H1 (cell line): ENCODE results near the gene PIGU. TPM values are rescaled to one million over a fixed set of nuclear protein-coding genes. Genes with fewer than 3 reads are reported as not detected.

ENCODE experiments used
- CTCF ChIA-PET: fragments of 300-600 bp; sonication (Branson Sonifier 250); formaldehyde crosslinking; loops from one replicate; lab custom pipeline; 2021; ENCODE audit not compliant: partially characterized antibody; lab: Charles Lee
- POLR2A ChIA-PET: fragments of 300-600 bp; sonication (Branson Sonifier 250); formaldehyde crosslinking; loops from one replicate; lab custom pipeline; 2021; ENCODE audit warnings: inconsistent platforms; ENCODE audit not compliant: partially characterized antibody; lab: Charles Lee
- DNase-seq, 2 experiments: peaks; one replicate each; pipeline versions ENCODE4 v3.0.0 to v3.0.0-alpha.2; 2010 to 2022; ENCODE audit warnings: low spot score in 2 of 2, low read depth in 1 of 2, mixed read lengths in 1 of 2
- FAIRE-seq: peaks from 2 replicates; lab custom pipeline; 2011; peaks lifted over from hg19 to GRCh38; lab: Jason Lieb, UNC
- H2AFZ ChIP-seq: 2 replicates; pipeline ENCODE4 v1.8.1; 2012; ENCODE audit warnings: low read length, inconsistent platforms
- H2AK5ac ChIP-seq: 2 replicates; pipeline ENCODE4 v1.6.1; 2013; ENCODE audit warnings: low read depth, low read length
- H2BK120ac ChIP-seq: replicated peaks from 2 replicates; pipeline ENCODE3; 2013; ENCODE audit warnings: low read depth, low read length, inconsistent platforms
- H2BK12ac ChIP-seq: 2 replicates; pipeline ENCODE4 v1.6.1; 2013; ENCODE audit warnings: low read depth, low read length
- H2BK15ac ChIP-seq: 2 replicates; pipeline ENCODE4 v1.6.1; 2013; ENCODE audit warnings: low read length
- H2BK20ac ChIP-seq: 2 replicates; pipeline ENCODE4 v1.6.1; 2013; ENCODE audit warnings: low read length
- H2BK5ac ChIP-seq: 2 replicates; pipeline ENCODE4 v1.6.1; 2013; ENCODE audit warnings: low read depth, low read length
- H3K14ac ChIP-seq: 2 replicates; pipeline ENCODE4 v1.6.1; 2013; ENCODE audit warnings: inconsistent platforms; ENCODE audit not compliant: insufficient read length
- H3K18ac ChIP-seq: 2 replicates; pipeline ENCODE4 v1.6.1; 2013; ENCODE audit warnings: low read length; ENCODE audit errors: extremely low read depth
- H3K23ac ChIP-seq: 2 replicates; pipeline ENCODE4 v1.6.1; 2013; ENCODE audit warnings: inconsistent platforms; ENCODE audit not compliant: insufficient read length
- H3K23me2 ChIP-seq: 2 replicates; pipeline ENCODE4 v1.6.1; 2013; ENCODE audit warnings: low read depth, low read length
- H3K27ac ChIP-seq: 2 replicates; pipeline ENCODE4 v1.6.1; 2011; ENCODE audit warnings: low read depth, low read length, inconsistent platforms
- H3K27me3 ChIP-seq, 4 experiments: replicated peaks in 1 of 4; 1 replicate in 1 of 4; 2 replicates in 3 of 4; pipeline versions ENCODE4 v1.6.1 to v1.8.1; 2011 to 2013; ENCODE audit warnings: low read length in 3 of 4, mild to moderate bottlenecking in 3 of 4, inconsistent platforms in 2 of 4, mixed read lengths in 2 of 4, moderate library complexity in 1 of 4; ENCODE audit not compliant: control insufficient read depth in 3 of 4, insufficient read depth in 3 of 4; ENCODE audit errors: extremely low read depth in 1 of 4
- H3K36me3 ChIP-seq, 4 experiments: 2 replicates each; pipeline versions ENCODE4 v1.6.1 to v1.8.1; 2011 to 2013; ENCODE audit warnings: mild to moderate bottlenecking in 4 of 4, low read length in 3 of 4, moderate library complexity in 2 of 4, control low read depth in 1 of 4, inconsistent platforms in 1 of 4; ENCODE audit not compliant: insufficient read depth in 4 of 4, control insufficient read depth in 2 of 4
- H3K4ac ChIP-seq: replicated peaks from 2 replicates; pipeline ENCODE3; 2013; ENCODE audit warnings: low read length, low read depth, mixed read lengths, inconsistent platforms; ENCODE audit not compliant: insufficient read length
- H3K4me1 ChIP-seq, 4 experiments: replicated peaks in 1 of 4; 1 replicate in 1 of 4; 2 replicates in 3 of 4; pipeline versions ENCODE4 v1.6.1 to v1.8.1; 2011 to 2013; ENCODE audit warnings: low read length in 3 of 4, inconsistent platforms in 2 of 4, mixed read lengths in 1 of 4; ENCODE audit not compliant: insufficient read depth in 4 of 4, control insufficient read depth in 3 of 4
- H3K4me2 ChIP-seq, 2 experiments: 2 replicates each; pipeline versions ENCODE4 v1.6.1 to v1.8.1; 2011 to 2013; ENCODE audit warnings: low read depth in 2 of 2, low read length in 2 of 2, control low read depth in 1 of 2, inconsistent platforms in 1 of 2, mild to moderate bottlenecking in 1 of 2; ENCODE audit not compliant: insufficient read depth in 1 of 2
- H3K4me3 ChIP-seq, 4 experiments: fragments of 200-600, 300-600 bp in 1 of 4; sonication (generic), shearing (Covaris generic), sonication (Bioruptor Twin) in 1 of 4; 2 replicates each; pipeline versions ENCODE4 v1.5.1 to v1.8.1; 2011 to 2016; ENCODE audit warnings: low read length in 4 of 4, low read depth in 3 of 4, control low read depth in 2 of 4, inconsistent platforms in 2 of 4, mild to moderate bottlenecking in 2 of 4, mixed read lengths in 1 of 4, moderate library complexity in 1 of 4; ENCODE audit not compliant: insufficient read depth in 2 of 4; ENCODE audit errors: extremely low read depth in 1 of 4
- H3K56ac ChIP-seq: replicated peaks from 2 replicates; pipeline ENCODE3; 2013; ENCODE audit warnings: low read depth, mild to moderate bottlenecking, mixed read lengths, low read length, inconsistent platforms; ENCODE audit not compliant: insufficient read length
- H3K79me1 ChIP-seq: 2 replicates; pipeline ENCODE4 v1.6.1; 2013; ENCODE audit warnings: low read depth, low read length, control low read depth
- H3K79me2 ChIP-seq, 2 experiments: 2 replicates each; pipeline versions ENCODE4 v1.6.1 to v1.8.1; 2012 to 2013; ENCODE audit warnings: low read length in 2 of 2, mild to moderate bottlenecking in 2 of 2, inconsistent platforms in 1 of 2; ENCODE audit not compliant: insufficient read depth in 2 of 2, control insufficient read depth in 1 of 2
- H3K9ac ChIP-seq, 4 experiments: replicated peaks in 1 of 4; 1 replicate in 1 of 4; 2 replicates in 3 of 4; pipeline versions ENCODE4 v1.6.1 to v1.8.1; 2011 to 2013; ENCODE audit warnings: low read depth in 3 of 4, low read length in 3 of 4, control low read depth in 2 of 4, mild to moderate bottlenecking in 2 of 4, moderate library complexity in 2 of 4, inconsistent platforms in 1 of 4; ENCODE audit errors: extremely low read depth in 1 of 4
- H3K9me3 ChIP-seq, 2 experiments: 2 replicates each; pipeline versions ENCODE4 v1.6.1 to v1.8.1; 2012 to 2013; ENCODE audit warnings: mild to moderate bottlenecking in 2 of 2, moderate library complexity in 2 of 2, control low read depth in 1 of 2, inconsistent platforms in 1 of 2, low read depth in 1 of 2, low read length in 1 of 2, mixed read lengths in 1 of 2; ENCODE audit not compliant: insufficient read depth in 2 of 2
- H4K20me1 ChIP-seq, 2 experiments: replicated peaks in 1 of 2; 2 replicates each; pipeline versions ENCODE3 to v1.8.1; 2011 to 2013; ENCODE audit warnings: inconsistent platforms in 2 of 2, low read length in 2 of 2, mild to moderate bottlenecking in 1 of 2; ENCODE audit not compliant: insufficient read depth in 2 of 2, control insufficient read depth in 1 of 2
- H4K5ac ChIP-seq: 2 replicates; pipeline ENCODE4 v1.6.1; 2013; ENCODE audit warnings: low read length, low read depth, mixed read lengths, inconsistent platforms; ENCODE audit not compliant: insufficient read length
- H4K8ac ChIP-seq: 2 replicates; pipeline ENCODE4 v1.8.0; 2013; ENCODE audit warnings: mild to moderate bottlenecking, moderate library complexity, low read length, inconsistent platforms; ENCODE audit not compliant: insufficient read depth; ENCODE audit errors: extremely low read depth
- H4K91ac ChIP-seq: replicated peaks from 2 replicates; pipeline ENCODE3; 2013; ENCODE audit warnings: low read length, mixed read lengths, inconsistent platforms; ENCODE audit not compliant: insufficient read length
- ASH2L ChIP-seq: fragments of 200-600, 300-600 bp; sonication (generic); IDR thresholded peaks from one replicate; pipeline ENCODE4 v1.7.1; 2017; ENCODE audit warnings: low read length
- CREB1 ChIP-seq: IDR thresholded peaks from 2 replicates; pipeline ENCODE4 v1.6.1; 2012; ENCODE audit warnings: inconsistent platforms
- CTCF ChIP-seq, 3 experiments: IDR thresholded peaks; 1 replicate in 2 of 3; 2 replicates in 1 of 3; pipeline versions ENCODE4 v1.5.1 to v1.6.1; 2011; ENCODE audit warnings: low read length in 3 of 3, mild to moderate bottlenecking in 3 of 3, inconsistent platforms in 2 of 3, low read depth in 1 of 3, moderate library complexity in 1 of 3; ENCODE audit not compliant: insufficient read depth in 1 of 3; ENCODE audit errors: control extremely low read depth in 1 of 3
- POLR2A ChIP-seq, 2 experiments: IDR thresholded peaks; 1 replicate in 1 of 2; 2 replicates in 1 of 2; pipeline ENCODE4 v1.6.1; 2011; ENCODE audit warnings: low read depth in 2 of 2, low read length in 2 of 2, mild to moderate bottlenecking in 2 of 2; ENCODE audit errors: control extremely low read depth in 1 of 2
- RXRA ChIP-seq: IDR thresholded peaks from 2 replicates; pipeline ENCODE4 v1.6.1; 2011; ENCODE audit warnings: low read depth, mild to moderate bottlenecking, low read length, moderate library complexity; ENCODE audit not compliant: insufficient read depth
- SIN3A ChIP-seq, 2 experiments: IDR thresholded peaks in 1 of 2; conservative IDR thresholded peaks in 1 of 2; 2 replicates each; pipeline ENCODE4 v1.6.1; 2011 to 2012; ENCODE audit warnings: low read length in 2 of 2, improper control_type of control experiment in 1 of 2, low read depth in 1 of 2, mild to moderate bottlenecking in 1 of 2
- SUZ12 ChIP-seq: fragments of 200-600 bp; sonication (generic); IDR thresholded peaks from 2 replicates; pipeline ENCODE4 v1.6.1; 2012; ENCODE audit warnings: mild to moderate bottlenecking, inconsistent platforms, low read length, moderate library complexity, mixed read lengths
- WGBS, 2 experiments: shearing (Covaris generic) in 1 of 2; methylation state at CpG; one replicate each; pipeline versions ENCODE4 v1.1.6 to v1.1.7; 2013 to 2015; ENCODE audit warnings: low lambda C conversion rate in 2 of 2, mixed read lengths in 2 of 2, inconsistent platforms in 1 of 2, low coverage in 1 of 2, missing lambda C conversion rate in 1 of 2; ENCODE audit not compliant: insufficient replicate concordance in 2 of 2, insufficient coverage in 1 of 2, insufficient read length in 1 of 2; ENCODE audit errors: extremely low coverage in 1 of 2, missing lambda C conversion rate in 1 of 2; 5-methylcytosine and 5-hydroxymethylcytosine counted together
- polyA plus RNA-seq, 7 experiments: library from polyadenylated mRNA; depleted of rRNA in 3 of 7; stranded (reverse) in 5 of 7; unstranded in 2 of 7; fragments of >200 nt in 5 of 7; fragments of 200-250 nt in 2 of 7; gene quantifications; 1 replicate in 5 of 7; 2 replicates in 1 of 7; 4 replicates in 1 of 7; pipeline versions ENCODE4 v1.2.1 to v1.2.3, GENCODE V29; 2011 to 2013; ENCODE audit warnings: missing spikeins in 2 of 7, mixed read lengths in 2 of 7
- total RNA-seq: library from RNA; stranded (reverse); fragmentation: NEBNext Ultra II Directional; extraction: Animal tissue kit (Norgen Biotek cat#: 25700); gene quantifications from 2 replicates; pipeline ENCODE4 v1.2.1, GENCODE V29; 2021
- TF ChIP-seq, protein P1 (sequence below): IDR thresholded peaks from 2 replicates; pipeline ENCODE4 v1.6.1; 2012; ENCODE audit warnings: inconsistent platforms

PIGU gene
- total and polyA plus RNA-seq, 2 of the 8 experiments (the other 6 are each of a cell fraction or from before 2014, with no cell fraction given): 28.3 to 117 TPM

DNA sequence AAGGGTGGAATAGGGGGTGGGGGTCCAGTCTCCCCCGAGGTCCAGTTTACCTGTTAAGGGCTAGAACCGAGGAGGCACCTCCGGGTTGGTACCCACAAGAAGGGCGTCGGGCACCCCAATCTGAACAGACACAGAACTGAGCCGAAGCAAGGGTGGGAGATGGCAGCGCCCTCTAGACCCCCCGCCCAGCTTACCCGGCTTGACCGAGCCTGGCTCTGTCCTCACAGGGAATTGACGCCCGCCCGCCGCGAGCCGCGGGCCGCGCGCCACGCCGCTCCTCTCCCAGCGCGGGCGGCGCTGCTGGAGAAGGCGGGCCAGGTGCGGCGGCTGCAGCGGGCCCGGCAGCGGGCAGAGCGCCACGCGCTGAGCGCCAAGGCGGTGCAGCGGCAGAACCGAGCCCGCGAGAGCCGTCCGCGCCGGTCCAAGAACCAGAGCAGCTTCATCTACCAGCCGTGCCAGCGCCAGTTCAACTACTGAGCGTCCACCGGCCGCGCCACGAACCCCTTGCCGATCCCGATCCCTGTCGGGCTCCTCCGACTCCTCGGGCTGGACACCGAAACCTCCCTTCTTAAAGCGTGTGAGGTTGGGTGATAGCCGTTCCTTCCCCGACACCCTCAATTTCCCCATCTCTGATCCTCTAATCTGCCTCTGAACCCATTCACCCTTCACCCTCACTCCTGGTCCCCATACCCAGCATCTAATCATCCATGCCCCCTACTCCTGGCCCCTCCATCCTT, 33.1 kb upstream of the PIGU start:
- Histone ChIP-seq H2BK20ac (no peak overlapping the region), H2BK120ac (no peak overlapping the region), H3K23me2 (peaks cover 12% of the 10 kb centered on the region; the same call in 1 of the 2 replicates), H3K27ac (no peak overlapping the region), H3K36me3 (no peaks in the 10 kb centered on the region), H3K56ac (no peak overlapping the region), H4K20me1 (peaks cover 2 to 8% of the 10 kb centered on the region in 2 experiments), H3K18ac (no peak overlapping the region; the same call in 1 of the 2 replicates), H4K91ac (no peak overlapping the region), H3K9me3 (no peaks in the 10 kb centered on the region), H4K8ac (0 out of 2 replicates have a peak overlapping the region, but pooled peaks have one; percentile 18), H2BK5ac (no peak overlapping the region), H3K27me3 (peaks cover 9 to 28% (median 21%) of the 10 kb centered on the region in 4 experiments), H4K5ac (no peak overlapping the region), H3K9ac (peak overlapping the region in 2 of 4 experiments; percentile 42 to 43; a peak in 4 of 7 replicates), H2BK12ac (0 out of 2 replicates have a peak overlapping the region, but pooled peaks have one; percentile 27), H3K4me3 (peak overlapping the region; percentile 58 to 92 (median 68)), H3K4me2 (peak overlapping the region; percentile 80 to 91), H2AK5ac (no peak overlapping the region), H2AFZ (peak overlapping the region; percentile 90; the same call in 1 of the 2 replicates), H3K79me1 (no peaks in the 10 kb centered on the region), H3K4ac (no peak overlapping the region), H3K4me1 (peaks cover 0 to 7% (median 3%) of the 10 kb centered on the region in 4 experiments; a peak in 4 of 7 replicates), H3K14ac (no peak overlapping the region), H2BK15ac (no peak overlapping the region; the same call in 1 of the 2 replicates), H3K79me2 (no peaks in the 10 kb centered on the region), H3K23ac (no peak overlapping the region)
- CTCF ChIA-PET: interaction anchor here (0.6 to 6.5 kb wide), 6 partner anchors 13 to 397 kb away, joined by 3 to 48 read pairs (median 3); no protein-coding TSS in a partner anchor
- no peak for FAIRE-seq
- no peak for DNase-seq
- WGBS, 2 experiments: 4% methylated on average over 56 of the region's 61 CpGs; no CpG with 5 or more reads in 1 of the 2 experiments
- POLR2A ChIA-PET: interaction anchor here (1.0 to 1.4 kb wide), 2 partner anchors 43 to 166 kb away, joined by 3 read pairs; no protein-coding TSS in a partner anchor
- TF ChIP-seq SIN3A (conservative IDR thresholded peaks at IDR 0.05 in 1 of 2, IDR thresholded peaks at IDR 0.05 in 1 of 2; ENCODE audit: low read depth in 1 of 2, low read length in 2 of 2) (no peak), CTCF (IDR thresholded peaks at IDR 0.05; ENCODE audit: control extremely low read depth in 1 of 3, insufficient read depth in 1 of 3, low read depth in 1 of 3, low read length in 3 of 3) (peak in 1 of 3 experiments; percentile 25; a peak in 1 of 4 replicates), POLR2A (IDR thresholded peaks at IDR 0.05; ENCODE audit: control extremely low read depth in 1 of 2, low read depth in 2 of 2, low read length in 2 of 2) (no peak; a peak in 1 of 3 replicates), CREB1 (no peak), ASH2L (no peak), RXRA (no peak), SUZ12 (peak; percentile 56; the same call in 1 of the 2 replicates)
- TF ChIP-seq, protein P1, sequence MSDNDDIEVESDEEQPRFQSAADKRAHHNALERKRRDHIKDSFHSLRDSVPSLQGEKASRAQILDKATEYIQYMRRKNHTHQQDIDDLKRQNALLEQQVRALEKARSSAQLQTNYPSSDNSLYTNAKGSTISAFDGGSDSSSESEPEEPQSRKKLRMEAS: peak; percentile 45; the same call in 1 of the 2 replicates
